IPS-NIHi7 (cell line): ENCODE measurements around the gene RAB43.
A peak's percentile ranks its signal among the peaks of the same experiment; 100 is the strongest.

Experiments used
- DNase-seq: peaks from one replicate; pipeline ENCODE4 v3.0.0; 2012; ENCODE audit warnings: mixed read lengths; ENCODE audit errors: extremely low spot score

RAB43 gene

DNA sequence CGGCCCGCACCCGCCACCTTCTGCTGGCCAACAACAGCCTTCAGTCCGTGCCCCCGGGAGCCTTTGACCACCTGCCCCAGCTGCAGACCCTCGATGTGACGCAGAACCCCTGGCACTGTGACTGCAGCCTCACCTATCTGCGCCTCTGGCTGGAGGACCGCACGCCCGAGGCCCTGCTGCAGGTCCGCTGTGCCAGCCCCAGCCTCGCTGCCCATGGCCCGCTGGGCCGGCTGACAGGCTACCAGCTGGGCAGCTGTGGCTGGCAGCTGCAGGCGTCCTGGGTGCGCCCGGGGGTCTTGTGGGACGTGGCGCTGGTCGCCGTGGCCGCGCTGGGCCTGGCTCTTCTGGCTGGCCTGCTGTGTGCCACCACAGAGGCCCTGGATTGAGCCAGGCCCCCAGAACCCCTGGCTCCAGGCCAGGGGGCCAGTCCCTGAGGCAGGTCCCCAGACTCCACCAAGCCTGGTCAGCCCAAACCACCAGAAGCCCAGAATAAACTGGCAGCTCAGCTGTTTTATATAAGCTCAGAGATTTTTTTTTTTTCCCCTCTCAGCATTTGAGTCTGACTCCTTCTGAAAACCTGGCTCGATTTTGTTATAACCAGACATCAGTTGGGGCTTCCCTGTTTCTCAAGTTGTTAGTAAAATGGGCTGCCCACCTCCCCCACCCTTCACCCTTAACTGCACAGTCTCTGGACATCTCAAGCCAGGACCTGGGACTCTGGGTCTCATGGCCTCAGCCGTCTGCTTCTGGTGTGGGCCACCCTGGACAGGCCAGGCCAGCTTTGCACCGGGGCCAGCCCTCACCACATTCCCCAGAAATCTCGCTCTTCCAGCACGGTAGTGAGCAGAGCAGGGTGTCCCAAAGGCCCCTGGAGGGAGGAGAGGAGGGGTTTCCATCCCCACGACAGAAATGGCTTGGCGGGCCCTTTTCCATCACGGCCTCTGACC lies 59.4 kb downstream of the RAB43 start:
- no peak for DNase-seq

DNA sequence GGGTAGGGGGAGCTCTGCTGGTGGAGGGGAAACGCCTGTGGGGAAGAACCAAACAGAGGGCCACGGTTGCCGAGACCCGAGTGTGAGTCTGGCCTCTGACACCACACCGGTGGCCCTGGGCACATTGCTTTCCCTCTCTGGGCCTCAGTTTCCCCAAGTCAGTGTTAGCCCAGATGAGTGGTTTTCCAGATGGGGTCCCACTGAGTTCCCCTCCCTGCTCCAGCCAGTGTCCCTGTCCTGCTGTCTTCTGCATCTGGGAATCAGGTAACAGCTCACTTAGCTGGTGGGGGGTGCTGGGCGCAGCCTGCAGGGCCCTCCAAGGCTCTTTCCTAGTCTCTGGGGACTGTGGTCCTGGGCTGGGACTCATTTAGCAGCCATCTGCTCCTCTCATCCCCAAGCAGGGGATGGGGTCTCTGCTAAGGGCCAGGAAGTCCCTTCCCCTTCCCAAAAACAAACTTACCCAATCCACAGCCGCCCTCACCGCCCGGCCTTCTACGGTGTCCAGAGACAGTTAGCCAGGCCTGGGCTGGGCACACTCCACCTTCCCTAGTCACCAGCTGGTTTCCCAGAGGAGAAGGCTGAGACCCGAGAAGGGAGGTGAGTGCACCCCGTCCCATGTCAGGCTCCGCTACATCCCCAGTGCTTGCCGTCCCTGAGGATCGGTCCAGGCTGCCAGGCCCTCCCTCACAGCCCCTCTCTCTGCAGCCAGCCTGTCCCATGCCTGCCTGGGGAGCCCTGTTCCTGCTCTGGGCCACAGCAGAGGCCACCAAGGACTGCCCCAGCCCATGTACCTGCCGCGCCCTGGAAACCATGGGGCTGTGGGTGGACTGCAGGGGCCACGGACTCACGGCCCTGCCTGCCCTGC lies 60.3 kb downstream of the RAB43 start:
- DNase-seq: no peak

DNA sequence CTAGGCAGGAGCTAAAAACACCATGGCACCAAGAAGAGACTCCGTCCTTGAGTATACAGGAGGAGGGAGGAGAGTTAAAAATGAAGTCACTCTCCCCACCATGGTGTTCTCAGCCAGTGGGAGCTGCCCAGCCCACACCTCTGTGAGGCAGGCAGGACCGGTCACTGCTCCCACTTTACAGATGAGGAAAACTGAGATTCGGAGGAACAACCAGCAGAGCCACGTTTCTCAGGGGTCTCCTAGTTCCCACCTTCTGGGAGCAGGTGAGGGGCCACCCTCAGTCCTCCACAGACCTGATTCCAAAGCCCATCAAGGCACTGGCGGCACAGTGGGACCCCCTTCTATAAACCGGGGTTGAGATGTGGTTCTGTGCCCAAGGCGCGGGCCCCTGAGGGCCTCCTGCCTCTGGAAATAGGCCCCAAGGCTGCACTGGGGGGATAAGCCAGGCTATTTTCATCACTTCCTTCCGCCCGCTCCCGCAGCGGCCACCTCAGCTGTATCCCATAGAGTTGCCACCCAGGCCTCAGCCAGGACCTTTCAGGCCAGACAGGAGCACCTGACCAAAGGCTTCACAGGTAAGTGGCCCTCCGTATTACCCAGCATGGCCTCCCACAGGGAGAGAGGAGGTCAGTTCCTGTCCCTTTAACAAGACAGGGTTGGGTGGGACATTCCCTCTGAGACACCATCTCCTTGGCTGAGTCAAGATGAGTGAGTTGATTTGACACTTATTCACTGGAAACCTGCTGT lies 61.2 kb downstream of the RAB43 start, which contains the start of gene GP9:
Gene GP9, plus strand, starts transcription at position 504 of the 747 bp plus-strand sequence. CDS start 961 bp downstream, outside the sequence.
- no peak for DNase-seq

DNA sequence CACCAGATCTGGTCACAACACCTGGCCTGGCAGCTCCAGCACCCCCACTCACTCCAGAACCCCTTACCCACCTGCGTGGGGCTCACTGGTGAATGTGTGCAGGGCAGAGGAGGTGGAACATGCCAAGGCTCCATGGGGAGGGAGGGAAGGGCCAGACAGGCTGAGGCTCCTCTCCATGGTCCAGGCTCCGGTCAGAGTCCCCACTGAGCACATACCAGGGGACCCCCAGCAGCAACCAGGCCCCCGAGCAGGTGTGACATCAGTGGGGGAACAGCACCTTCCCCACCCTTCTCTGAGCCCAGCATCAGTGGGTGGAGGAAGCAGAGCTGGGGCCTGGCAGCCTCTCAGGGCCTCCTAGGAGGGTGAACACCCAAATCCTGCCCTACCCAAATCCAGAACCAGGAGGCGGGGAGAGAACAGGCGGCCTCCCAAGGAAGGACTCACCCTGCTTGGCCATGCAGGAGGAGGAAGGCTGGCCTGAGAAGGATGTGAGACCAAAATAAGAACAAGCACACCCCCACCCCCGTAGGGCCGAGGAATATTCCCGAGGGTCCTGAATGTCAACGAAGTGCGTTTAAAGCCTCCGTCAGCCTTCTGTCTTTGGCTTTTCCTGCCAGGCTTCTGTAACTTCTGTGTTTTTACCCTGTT lies 62.2 kb downstream of the RAB43 start:
- DNase-seq: no peak

DNA sequence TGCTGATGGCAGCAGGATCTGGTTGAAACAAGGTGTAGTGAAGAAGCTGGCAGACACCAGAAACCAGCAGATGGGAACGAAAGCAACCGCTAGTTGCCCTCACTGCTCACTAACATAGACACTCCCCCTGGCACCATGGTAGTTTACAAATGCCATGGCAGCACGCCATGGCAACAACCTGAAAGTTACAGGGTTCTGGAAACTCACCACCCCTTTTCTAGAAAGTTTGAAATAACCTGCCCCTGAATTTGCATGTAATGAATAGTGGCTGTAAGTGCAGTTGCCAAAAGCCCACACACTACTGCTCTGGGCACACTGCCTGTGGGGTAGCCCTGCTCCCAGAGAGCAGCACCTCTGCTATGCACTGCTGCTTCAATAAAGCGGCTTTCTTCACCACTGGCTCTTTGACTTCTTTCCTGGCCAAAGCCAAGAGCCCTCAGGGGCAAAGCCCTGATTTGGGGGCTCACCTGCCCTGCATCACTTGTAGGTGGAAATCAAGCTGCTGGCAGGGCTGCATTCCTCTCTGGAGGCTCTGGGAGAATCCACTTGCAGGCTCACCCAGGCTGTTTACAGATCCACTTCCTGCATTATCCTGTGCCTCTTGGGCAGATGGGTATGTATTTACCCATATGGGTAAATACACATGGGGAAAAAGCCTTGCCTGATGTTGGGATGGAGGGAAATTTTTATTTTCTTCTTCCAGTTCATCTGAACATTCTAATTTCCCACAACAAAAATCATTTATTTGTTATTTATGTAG lies 63.0 kb downstream of the RAB43 start:
- no peak for DNase-seq

DNA sequence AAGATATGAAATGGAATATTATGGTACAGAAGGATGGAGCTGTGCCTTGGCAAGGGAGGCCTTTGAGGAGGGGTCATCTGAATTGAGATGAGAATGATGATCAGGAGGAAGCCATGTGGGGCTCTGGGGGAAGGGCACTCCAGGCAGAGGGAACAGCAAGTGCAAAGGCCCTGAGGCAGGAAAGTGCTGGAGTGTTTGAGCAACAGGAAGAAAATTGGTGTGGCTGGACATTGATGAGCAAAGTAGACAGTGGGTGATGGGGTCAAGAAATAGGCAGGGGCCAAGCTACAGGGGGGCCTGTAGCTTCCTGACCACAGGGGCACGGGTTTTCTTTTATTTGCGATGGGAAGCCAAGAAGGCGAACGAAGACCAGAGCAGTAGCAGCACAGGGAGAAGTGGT lies 64.4 kb downstream of the RAB43 start:
- no peak for DNase-seq

DNA sequence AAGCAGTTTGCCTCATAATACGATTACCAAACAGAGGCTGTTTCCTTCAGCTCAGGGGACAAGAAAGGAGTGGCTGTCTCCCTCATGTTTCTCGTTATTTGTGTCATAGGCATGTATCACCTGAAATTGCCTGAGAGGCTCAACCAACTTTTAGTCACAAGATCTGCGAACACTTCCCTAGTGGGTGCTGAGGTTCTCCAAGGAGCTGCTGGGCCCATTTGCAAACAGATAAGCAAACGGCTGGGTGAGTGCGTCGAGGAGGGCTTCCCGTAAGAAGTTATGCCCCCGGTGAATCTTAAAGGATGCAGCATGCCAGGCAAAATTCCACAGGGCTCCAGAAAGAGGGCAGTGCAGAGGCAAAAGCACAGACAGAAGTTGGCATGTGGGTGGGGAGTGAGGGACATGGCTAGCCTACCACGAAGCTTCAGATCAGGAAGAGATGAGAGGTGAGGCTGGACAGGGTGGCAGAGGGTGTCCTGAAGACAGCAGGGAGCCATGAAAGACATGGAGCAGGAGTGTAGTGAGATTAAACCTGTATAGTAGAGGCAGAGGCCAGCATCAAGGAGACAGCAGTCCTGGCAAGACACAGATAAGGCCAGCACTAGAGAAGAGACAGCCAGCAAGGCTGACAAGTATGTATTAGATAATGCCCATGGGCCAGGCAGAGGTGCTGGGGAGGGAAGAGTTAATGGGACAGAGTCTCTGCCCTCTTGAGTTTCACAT lies 65.0 kb downstream of the RAB43 start:
- DNase-seq: no peak

DNA sequence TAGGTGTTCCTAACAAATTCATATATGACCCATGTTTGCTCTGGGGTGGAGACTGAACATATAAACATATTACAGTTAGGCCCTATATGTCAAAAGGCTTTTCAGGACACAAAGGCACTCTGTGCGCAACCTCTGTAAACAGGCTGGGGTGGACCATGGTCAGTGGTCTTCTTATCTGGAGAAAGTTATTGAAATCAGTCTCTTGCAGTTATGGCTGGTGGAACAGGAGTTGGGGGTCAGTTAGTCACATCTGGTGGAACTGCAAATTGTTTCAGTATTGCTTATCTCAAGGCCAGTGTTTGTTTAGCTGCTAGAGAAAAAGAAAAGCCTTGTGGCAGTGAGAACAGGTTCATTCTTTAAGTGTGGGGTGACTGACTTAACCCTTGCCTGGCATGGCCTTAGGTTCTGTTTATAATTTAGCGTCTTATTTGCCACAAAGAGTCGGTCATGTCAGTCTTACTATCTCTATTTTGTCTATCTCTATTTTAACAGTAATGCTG lies 66.9 kb downstream of the RAB43 start:
- DNase-seq: no peak

DNA sequence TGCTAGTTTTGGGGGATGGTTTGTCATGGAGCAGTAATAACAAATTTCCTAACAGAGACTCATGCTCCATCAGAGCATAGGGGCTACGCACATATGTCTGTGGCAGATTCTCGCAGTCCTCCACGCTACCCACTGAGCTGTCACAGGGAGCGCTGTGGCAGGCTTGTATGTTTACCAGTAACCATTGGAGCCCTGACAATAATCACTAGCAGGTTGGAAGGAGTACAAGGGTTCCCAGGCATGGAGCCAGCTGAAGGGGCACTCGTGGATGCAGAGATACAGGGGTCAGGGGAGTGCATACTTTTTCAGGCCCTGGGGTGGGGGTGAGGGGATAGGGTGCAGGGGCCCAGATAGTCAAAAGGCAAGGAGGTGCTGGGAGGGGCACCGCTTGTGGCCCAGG lies 68.9 kb downstream of the RAB43 start:
- DNase-seq: no peak

DNA sequence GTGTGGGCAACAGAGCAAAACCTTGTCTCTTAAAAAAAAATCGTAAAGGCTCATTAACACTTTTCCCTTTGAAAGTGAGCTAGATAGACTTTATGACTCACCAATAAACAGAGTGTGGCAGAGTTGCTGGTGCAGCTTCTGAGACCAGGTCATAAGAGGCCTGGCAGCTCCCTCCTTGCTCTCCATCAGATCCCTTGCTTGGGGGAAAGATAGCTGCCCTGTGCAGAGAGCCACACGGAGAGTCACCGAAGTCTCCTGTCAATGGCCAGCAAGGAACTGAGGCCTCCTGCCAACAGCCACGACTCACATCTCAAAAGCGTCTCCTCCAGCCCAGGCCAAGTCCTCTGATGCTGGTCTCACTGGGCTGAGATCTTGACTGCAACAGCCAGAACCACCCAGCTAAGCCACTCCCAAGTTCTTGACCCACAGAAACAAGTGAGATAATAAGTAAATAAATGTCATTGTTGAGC lies 69.7 kb downstream of the RAB43 start:
- no peak for DNase-seq

DNA sequence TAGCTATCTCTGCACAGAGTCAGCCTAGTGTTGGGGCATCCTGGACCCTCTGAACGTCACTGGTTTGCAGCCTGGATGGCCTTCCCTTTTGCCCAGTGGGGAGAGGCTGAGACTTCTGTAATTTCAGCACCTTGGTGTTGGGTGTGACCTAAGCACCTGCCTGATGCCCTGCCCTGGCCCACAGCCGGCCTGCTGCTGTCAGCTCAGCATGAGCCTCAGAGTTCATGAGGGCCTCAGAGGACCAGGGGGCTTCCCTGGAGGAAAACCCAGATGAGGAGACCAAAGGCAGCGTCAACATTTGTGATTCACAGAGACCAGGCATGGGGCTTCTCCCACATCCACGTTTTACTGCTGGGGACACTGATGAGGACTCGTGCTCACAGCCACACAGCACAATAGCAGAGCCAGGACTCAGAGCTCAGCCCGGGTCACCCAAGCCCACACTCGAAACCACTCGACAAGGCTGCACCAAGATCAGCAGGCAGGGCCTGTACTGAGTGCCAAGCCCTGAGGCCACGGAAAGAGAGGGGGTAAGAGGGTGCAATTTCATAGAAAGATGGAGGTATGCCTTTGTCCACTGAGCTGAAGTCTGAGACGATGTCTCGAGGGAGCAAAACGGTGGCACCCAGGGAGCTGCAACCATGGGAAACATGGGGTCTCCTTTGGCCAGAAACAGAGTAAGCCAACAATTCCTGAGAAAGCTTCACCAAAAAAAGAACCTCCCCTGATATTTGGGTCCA lies 70.9 kb downstream of the RAB43 start:
- no peak for DNase-seq

DNA sequence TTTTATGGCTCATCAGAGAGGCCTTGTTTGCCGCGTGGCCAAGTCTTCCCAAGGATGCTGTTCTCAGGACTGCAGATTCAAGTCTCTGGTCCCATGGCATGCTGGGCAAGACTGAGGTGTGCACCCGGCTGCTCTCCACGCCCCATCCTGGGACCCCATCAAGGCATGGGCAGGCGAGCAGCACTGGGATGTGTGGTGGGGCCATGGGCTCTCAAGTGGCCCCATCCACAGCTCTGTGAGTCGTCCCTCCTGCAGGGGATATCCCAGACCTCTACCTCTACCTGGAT lies 74.1 kb downstream of the RAB43 start:
- DNase-seq: no peak

DNA sequence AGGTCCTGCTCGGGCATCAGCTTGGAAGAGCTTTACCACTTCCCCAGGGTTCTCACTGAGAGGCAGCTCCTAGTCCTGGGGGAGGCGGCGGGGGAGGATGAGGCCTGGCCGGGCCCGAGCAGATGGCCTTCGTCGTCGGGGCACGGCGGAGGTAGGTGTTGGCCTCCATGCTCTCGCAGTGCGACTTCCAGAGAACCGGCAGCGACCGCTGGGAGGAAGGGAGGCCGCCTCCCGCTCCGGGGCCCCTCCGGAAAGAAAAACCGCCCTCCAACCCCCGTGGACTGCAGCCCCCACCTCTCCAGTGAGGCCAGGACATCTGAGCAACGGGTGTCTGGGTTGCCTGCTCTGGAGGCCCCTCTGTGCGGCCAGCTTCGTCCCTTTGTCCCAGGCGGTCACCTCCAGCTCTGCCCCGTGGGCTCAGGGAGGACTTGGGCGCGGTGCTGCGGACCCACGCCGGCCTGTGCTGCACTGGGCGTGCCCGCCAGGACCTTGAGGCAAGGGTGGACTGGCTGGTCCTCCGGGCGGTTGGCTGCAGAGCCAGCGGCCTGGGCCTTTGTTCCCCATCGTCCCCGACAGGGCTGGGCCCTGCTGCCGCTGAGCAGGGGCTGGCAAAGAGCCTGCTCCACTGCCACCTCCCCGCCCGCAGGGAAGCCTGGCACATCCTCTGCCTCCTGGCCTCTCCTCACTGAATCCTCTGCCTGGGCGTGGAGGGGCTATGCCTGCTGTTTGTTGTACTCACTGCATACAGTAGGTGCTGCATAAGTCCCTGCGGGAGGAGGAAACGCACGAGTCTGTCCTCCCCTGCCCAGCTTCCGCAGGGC lies 74.7 kb downstream of the RAB43 start:
- DNase-seq: no peak

DNA sequence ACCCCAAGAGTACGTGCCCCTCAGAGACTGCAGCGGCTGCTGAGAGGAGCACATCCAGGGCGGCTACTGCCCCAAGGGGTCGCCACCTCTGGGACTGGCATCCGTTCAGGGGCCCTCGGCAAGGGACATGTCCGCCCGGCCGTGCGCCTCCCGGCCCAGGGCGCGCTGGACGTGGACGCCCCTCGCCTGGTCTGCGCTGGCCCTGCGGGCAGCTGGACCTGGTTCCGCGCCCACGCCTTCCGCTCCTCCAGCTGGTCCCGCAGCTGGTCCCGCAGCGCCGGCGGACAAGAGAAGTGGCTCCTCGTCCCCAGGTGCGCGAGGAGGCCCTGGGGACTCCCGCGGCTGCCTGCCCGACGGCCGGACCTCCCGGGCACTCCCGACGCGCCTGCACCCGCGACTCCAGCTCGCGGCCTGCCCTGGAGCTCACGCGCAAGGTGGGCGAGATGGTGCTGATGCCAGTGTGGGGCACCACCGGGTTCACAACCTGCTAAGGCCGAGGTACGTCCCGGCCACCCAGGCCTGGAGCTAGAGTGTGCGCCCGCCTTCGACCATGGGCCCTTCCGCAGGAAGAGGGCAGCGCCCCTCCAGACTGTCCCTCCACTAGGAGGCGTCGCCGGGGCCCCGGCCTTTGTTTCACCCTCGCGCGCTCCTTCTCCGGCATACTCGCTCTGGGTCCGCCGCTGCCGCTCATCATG lies 75.4 kb downstream of the RAB43 start:
- peak; percentile 78 for DNase-seq

DNA sequence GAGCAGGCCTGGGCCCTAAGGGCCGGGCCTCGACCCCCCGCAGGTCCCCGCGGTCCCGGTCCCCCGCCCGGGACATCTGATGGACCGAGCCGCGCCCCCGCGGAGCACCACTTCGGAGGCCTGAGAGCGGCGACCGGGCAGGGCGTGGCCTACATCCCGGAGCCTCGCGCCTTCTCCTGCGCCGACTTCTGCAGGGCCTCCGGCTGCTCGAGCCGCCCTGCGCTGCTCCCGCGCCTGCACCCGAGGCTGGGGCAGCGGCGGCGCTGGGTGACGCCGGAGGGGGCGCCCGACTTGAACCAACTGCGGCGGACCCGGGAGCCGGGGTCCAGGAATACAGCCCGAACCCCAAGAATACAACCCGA lies 75.9 kb downstream of the RAB43 start:
- peak; percentile 63 for DNase-seq

DNA sequence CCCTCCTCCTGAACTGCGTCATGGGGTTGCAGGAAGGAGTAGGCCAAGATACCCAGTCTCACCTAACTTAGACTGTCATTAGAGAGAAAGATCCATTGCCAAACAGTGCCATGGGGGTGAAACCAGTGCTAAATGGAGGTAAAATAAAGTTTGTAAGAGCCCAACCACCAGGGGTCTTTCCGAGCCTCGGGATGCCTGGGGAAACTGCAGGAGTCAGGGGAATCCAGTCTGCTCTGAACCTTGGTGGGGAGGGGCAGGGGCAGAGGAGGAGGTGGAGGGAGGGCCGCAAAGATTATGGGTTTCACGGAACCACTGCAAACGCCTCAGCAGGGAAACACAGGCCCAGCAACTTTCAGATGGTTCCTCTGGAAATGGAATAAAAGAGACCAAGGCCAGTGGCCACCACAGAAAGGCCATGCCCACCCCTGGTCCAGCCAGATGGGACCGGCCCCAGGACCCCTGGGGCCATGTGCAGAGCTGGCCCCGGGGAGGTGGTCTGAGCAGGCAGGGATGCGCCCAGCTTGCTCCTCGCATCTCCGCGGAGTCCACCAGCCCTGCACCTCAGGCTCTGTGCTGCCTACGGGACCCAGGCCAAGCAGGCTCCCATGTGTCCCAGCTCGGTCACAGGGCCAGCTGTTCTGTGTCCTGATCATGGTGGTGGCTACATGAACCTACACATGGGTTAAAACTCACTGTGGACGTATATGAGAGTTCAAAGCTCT lies 80.9 kb downstream of the RAB43 start:
- DNase-seq: no peak

DNA sequence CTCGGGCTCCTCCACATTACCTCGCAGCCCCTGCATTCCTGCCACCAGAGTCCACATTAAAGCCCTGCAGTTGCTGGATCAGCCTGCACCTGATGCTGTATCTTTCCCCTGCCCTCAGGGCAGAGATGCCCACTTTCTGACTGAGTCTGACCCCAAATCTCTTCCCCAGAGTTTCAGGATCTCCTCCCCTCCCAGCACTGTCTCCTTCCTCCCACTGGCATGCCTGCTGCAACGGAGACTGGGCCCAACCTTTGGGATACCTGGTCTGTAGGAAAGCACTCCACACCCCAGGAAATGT lies 81.6 kb downstream of the RAB43 start:
- no peak for DNase-seq
